ENCODE results near the gene MINDY2. TPM values are rescaled to one million over a fixed set of nuclear protein-coding genes. Genes with fewer than 3 reads are reported as not detected.
"Not testable (repeated sequence)": the region's sequence is repeated elsewhere in the genome, so short reads cannot be mapped to it uniquely, and the experiment has no call there.

Gene MINDY2
- total RNA-seq, 1 experiment from 2014 or later = 13.2 TPM

GRCh38 chr15:58873267-58873666 is 102.2 kb downstream of the MINDY2 start:
- H3K4me3 ChIP-seq (ENCODE audit: insufficient read depth, low read depth, low read length) = no peak overlapping the region
- DNase-seq = no peak

DNA sequence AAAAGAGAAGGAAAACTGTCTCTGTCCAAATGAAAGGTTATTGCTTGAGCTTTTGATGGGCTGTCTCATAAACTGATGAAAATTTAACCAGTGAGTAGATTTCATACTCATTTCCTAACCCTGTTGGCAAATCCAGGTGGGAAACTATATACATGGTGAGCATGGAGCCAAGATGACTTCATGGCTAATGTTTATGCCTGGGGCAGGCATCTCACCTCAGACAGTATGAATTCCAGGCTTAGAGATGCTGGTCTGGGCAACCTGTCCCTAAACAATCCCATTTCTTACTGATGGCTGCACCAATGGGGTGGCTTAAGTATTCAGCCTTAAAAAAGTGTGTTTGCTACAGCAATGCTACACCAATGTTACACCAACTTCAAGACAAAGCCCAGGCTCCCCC is 104.2 kb downstream of the MINDY2 start:
- Histone ChIP-seq H3K27me3 (ENCODE audit: control insufficient read depth, insufficient read depth, low read length) (no peaks in the 10 kb centered on the region), H3K4me3 (ENCODE audit: insufficient read depth, low read depth, low read length) (no peak overlapping the region), H3K36me3 (replicated peaks; ENCODE audit: control insufficient read depth, insufficient read depth, low read length) (peaks cover 15% of the 10 kb centered on the region)
- no peak for DNase-seq

More at GRCh38 chr15:58873267-58873666, 102.2 kb downstream of the MINDY2 start:
- no peaks in the 10 kb centered on the region for H3K27me3 ChIP-seq (ENCODE audit: control insufficient read depth, insufficient read depth, low read length)
- peaks cover under 1% of the 10 kb centered on the region; the same call in 1 of the 2 replicates for H3K36me3 ChIP-seq (replicated peaks; ENCODE audit: control insufficient read depth, insufficient read depth, low read length)

GRCh38 chr15:58876306-58877106 is 105.4 kb downstream of the MINDY2 start:
- H3K27me3 ChIP-seq (ENCODE audit: control insufficient read depth, insufficient read depth, low read length) = no peaks in the 10 kb centered on the region

DNA sequence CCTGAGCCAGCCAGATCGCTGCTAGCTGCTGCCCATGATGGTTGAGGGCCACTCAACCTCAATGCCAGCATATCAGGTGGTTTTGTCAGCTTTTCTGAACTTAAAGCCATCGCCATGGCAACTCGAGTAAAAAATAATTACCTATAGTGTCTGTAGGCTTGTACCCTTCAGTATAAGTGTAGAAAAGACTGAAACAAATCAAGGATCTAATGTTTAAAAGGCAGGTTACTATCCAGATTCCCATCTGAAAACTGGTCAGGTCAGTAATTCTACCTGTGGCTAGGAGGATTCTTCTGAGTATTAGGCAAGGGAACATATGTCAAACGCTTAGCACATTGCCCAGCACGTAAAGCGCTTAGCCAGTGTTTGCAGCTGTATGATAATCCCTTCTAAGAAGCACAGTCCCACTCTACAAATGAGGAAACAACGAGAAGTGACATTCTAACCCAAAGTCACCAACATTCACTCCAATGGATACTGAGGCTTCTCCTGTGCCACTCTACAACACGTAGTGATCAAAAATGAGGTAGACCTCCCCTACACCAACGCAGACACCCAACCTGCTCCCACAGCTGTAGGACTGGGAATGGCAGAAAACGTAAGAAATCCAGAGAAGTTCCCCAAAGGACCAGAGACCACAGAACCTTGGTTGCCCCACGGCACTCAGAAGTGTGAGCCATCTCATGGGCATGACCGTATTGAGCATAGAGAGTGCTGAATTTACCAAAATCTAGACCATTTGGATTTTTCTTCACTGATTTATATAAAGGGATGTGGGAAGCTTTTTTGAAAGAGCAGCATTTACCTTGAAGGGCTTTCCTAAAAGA is 107.1 kb downstream of the MINDY2 start:
- H3K4me3 ChIP-seq (ENCODE audit: insufficient read depth, low read depth, low read length) = no peak overlapping the region
- peaks cover 30% of the 10 kb centered on the region for H3K36me3 ChIP-seq (replicated peaks; ENCODE audit: control insufficient read depth, insufficient read depth, low read length)
- no peak for DNase-seq
- H3K27me3 ChIP-seq (ENCODE audit: control insufficient read depth, insufficient read depth, low read length) = no peaks in the 10 kb centered on the region

More at GRCh38 chr15:58876306-58877106, 105.4 kb downstream of the MINDY2 start:
- no peak for DNase-seq
- H3K36me3 ChIP-seq (replicated peaks; ENCODE audit: control insufficient read depth, insufficient read depth, low read length) = peaks cover 22% of the 10 kb centered on the region
- H3K4me3 ChIP-seq (ENCODE audit: insufficient read depth, low read depth, low read length) = no peak overlapping the region

GRCh38 chr15:58880320-58880719 is 109.2 kb downstream of the MINDY2 start:
- Histone ChIP-seq H3K36me3 (replicated peaks; ENCODE audit: control insufficient read depth, insufficient read depth, low read length) (peaks cover 41% of the 10 kb centered on the region), H3K27me3 (ENCODE audit: control insufficient read depth, insufficient read depth, low read length) (no peaks in the 10 kb centered on the region), H3K4me3 (ENCODE audit: insufficient read depth, low read depth, low read length) (no peak overlapping the region)
- no peak for DNase-seq

DNA sequence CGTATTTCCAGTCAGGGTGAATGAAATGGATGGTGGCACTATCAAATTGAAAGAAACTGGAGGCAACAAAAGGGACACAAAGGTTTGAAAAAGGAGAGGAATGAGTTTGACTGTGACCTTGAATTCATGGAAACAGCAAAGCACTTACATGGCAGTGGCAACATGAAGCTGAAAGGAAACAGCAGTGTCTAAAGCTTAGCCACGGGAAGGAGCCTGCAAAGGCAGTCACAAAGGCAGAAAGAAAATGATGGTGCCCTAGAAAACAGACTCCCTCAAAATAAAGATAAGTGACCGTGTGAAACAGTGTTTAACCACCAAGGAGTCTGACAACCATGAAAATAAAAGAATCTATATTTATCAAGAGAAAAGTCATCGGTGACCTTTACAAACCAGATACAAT is 111.1 kb downstream of the MINDY2 start:
- Histone ChIP-seq H3K36me3 (replicated peaks; ENCODE audit: control insufficient read depth, insufficient read depth, low read length) (peaks cover 52% of the 10 kb centered on the region), H3K4me3 (ENCODE audit: insufficient read depth, low read depth, low read length) (no peak overlapping the region), H3K27me3 (ENCODE audit: control insufficient read depth, insufficient read depth, low read length) (no peaks in the 10 kb centered on the region)
- DNase-seq = no peak

DNA sequence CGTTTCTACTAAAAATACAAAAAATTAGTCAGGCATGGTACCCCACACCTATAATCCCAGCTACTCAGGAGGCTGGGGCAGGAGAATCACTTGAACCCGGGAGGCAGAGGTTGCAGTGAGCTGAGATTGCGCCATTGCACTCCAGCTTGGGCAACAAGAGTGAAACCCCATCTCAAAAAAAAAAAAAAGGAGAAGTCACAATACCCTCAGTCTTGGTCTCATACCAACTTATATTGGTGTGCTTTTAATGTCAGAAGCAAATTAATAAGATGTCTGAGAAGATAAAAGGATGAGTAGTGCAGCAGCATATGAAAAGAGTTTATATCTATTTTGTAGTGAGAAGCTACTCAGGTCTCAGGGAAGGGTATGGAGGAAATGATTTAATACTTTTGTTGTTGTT is 112.8 kb downstream of the MINDY2 start:
- not testable (repeated sequence) for H3K27me3 ChIP-seq (ENCODE audit: control insufficient read depth, insufficient read depth, low read length); H3K4me3 ChIP-seq (ENCODE audit: insufficient read depth, low read depth, low read length); DNase-seq
- peaks cover 57% of the 10 kb centered on the region for H3K36me3 ChIP-seq (replicated peaks; ENCODE audit: control insufficient read depth, insufficient read depth, low read length)

- no peaks in the 10 kb centered on the region for H3K27me3 ChIP-seq (ENCODE audit: control insufficient read depth, insufficient read depth, low read length)
- H3K4me3 ChIP-seq (ENCODE audit: insufficient read depth, low read depth, low read length) = no peak overlapping the region
- no peak for DNase-seq
- peaks cover 46% of the 10 kb centered on the region for H3K36me3 ChIP-seq (replicated peaks; ENCODE audit: control insufficient read depth, insufficient read depth, low read length)
Observed at GRCh38 chr15:58886921-58887320, 115.8 kb downstream of the MINDY2 start.

DNA sequence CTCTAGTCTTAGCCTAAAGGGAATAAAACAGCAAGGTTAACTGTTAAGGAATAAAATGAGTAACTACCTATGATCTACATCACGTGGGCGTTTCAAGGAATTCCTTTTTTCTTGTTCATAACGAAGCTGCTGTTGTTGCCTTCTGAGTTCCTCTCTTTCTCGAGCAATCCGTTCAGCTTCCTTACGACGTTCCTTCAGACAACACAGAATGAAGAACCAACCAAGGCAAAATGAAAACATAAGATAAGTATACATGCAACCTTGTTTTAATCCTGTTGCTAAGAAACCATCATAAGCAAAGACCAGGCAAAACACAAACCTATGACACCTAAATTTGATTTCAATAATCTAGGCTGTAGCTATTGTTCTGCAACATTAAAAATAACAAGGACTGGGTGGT is 118.3 kb downstream of the MINDY2 start:
- DNase-seq = no peak
- Histone ChIP-seq H3K4me3 (ENCODE audit: insufficient read depth, low read depth, low read length) (no peak overlapping the region), H3K36me3 (replicated peaks; ENCODE audit: control insufficient read depth, insufficient read depth, low read length) (peaks cover 50% of the 10 kb centered on the region), H3K27me3 (ENCODE audit: control insufficient read depth, insufficient read depth, low read length) (no peaks in the 10 kb centered on the region)

DNA sequence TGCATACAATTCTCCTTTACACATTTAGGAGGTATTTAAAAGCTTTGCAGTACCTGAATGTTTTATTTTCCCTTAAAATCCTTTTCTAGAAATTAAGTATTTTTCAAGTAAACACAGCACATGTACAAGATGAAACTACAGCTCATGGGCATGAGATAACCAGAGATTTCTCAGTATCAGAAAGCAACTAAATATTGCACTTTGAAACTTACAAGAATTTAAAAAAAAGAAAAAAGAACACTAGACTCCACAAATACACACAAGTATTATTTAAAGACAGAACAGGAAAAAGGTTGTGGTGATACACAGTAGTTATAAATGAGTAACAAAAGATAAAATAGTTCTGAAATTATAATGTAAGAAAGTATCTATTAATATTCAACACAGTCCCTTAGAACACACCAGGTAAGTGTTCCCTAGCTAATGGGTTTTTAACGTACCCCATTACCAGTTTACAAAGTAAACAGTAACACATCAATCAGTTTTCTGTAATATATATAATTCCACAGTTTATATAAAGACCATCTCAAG is 127.1 kb downstream of the MINDY2 start:
- no peak overlapping the region for H3K4me3 ChIP-seq (ENCODE audit: insufficient read depth, low read depth, low read length)
- peaks cover 28% of the 10 kb centered on the region for H3K36me3 ChIP-seq (replicated peaks; ENCODE audit: control insufficient read depth, insufficient read depth, low read length)
- DNase-seq = no peak
- no peaks in the 10 kb centered on the region for H3K27me3 ChIP-seq (ENCODE audit: control insufficient read depth, insufficient read depth, low read length)

GRCh38 chr15:58900631-58901030 is 129.5 kb downstream of the MINDY2 start:
- no peak for DNase-seq
- Histone ChIP-seq H3K36me3 (replicated peaks; ENCODE audit: control insufficient read depth, insufficient read depth, low read length) (peaks cover 24% of the 10 kb centered on the region), H3K27me3 (ENCODE audit: control insufficient read depth, insufficient read depth, low read length) (no peaks in the 10 kb centered on the region), H3K4me3 (ENCODE audit: insufficient read depth, low read depth, low read length) (no peak overlapping the region)

GRCh38 chr15:58908550-58909309 is 137.6 kb downstream of the MINDY2 start:
- Histone ChIP-seq H3K36me3 (replicated peaks; ENCODE audit: control insufficient read depth, insufficient read depth, low read length) (peaks cover 14% of the 10 kb centered on the region), H3K4me3 (ENCODE audit: insufficient read depth, low read depth, low read length) (no peak overlapping the region), H3K27me3 (ENCODE audit: control insufficient read depth, insufficient read depth, low read length) (no peaks in the 10 kb centered on the region)
- DNase-seq = no peak

DNA sequence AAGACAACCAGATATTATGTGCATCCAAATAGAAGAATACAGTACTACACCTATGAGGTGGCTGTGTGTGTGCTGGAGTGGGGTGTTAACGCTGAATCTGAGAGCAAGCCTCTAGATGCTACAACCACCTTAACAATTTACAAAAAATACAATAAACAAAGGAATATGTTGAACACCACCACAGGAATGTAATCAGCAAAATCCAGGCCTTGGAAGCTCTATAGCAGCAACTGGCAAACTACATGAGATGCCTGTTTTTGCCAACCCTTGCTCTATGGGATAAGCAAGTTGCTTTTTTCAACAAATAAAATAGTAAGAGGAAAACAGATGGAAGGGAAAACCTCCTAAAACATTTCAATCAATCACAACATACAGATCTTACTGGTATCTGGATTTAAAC is 138.5 kb downstream of the MINDY2 start:
- no peak for DNase-seq
- Histone ChIP-seq H3K27me3 (ENCODE audit: control insufficient read depth, insufficient read depth, low read length) (no peaks in the 10 kb centered on the region), H3K4me3 (ENCODE audit: insufficient read depth, low read depth, low read length) (no peak overlapping the region), H3K36me3 (replicated peaks; ENCODE audit: control insufficient read depth, insufficient read depth, low read length) (peaks cover 12% of the 10 kb centered on the region)

DNA sequence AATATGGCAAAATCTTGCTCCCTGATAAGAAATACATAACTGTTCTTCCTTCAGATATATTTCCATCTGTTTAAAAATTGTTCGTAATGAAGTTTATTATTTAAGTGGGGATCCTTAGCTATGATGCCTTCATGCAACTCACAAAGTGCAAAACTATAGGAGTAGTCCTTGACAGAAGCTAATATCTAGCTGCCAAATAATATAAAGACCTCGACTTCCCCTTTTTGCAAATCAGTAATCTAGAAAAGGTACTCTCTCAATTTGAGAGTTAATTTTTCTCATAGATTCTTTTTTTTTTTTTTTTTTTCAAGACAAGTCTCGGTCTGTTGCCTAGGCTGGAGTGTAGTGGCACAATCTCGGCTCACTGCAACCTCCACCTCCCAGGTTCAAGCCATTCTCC is 139.4 kb downstream of the MINDY2 start:
- Histone ChIP-seq H3K36me3 (replicated peaks; ENCODE audit: control insufficient read depth, insufficient read depth, low read length) (peaks cover 11% of the 10 kb centered on the region), H3K4me3 (ENCODE audit: insufficient read depth, low read depth, low read length) (no peak overlapping the region), H3K27me3 (ENCODE audit: control insufficient read depth, insufficient read depth, low read length) (no peaks in the 10 kb centered on the region)
- DNase-seq = no peak

Data from H7 (cell line).